HuH-7.5 (cell line): ENCODE data around the gene ZNHIT1.
A peak's percentile ranks its signal among the peaks of the same experiment; 100 is the strongest.
"Not testable (repeated sequence)": the region's sequence is repeated elsewhere in the genome, so short reads cannot be mapped to it uniquely, and the experiment has no call there.

Experiments
- DNase-seq: peaks from one replicate; pipeline ENCODE4 v3.0.0; 2011; ENCODE audit warnings: low spot score

ZNHIT1 gene

GRCh38 chr7:101186844-101187428 lies 31.0 kb upstream of the ZNHIT1 start:
- no peak for DNase-seq

GRCh38 chr7:101189109-101189508 lies 28.9 kb upstream of the ZNHIT1 start:
- DNase-seq, result no peak

GRCh38 chr7:101195884-101196283 lies 22.1 kb upstream of the ZNHIT1 start:
- no peak for DNase-seq

GRCh38 chr7:101197991-101198390 lies 20.0 kb upstream of the ZNHIT1 start:
- no peak for DNase-seq

- no peak for DNase-seq
Observed at GRCh38 chr7:101198476-101198875, 19.5 kb upstream of the ZNHIT1 start.

- not testable (repeated sequence) for DNase-seq
Observed at GRCh38 chr7:101199522-101199921, 18.4 kb upstream of the ZNHIT1 start.

- DNase-seq, result peak; percentile 62
Observed at GRCh38 chr7:101200504-101200861, 17.5 kb upstream of the ZNHIT1 start.

GRCh38 chr7:101200862-101201599 lies 16.9 kb upstream of the ZNHIT1 start, which contains the start of gene MOGAT3:
Gene MOGAT3, minus strand, starts transcription at chr7:101201036. Its CDS starts 182 bp downstream, at chr7:101200854.
- DNase-seq, result peak; percentile 96

GRCh38 chr7:101201695-101202602 lies 16.0 kb upstream of the ZNHIT1 start:
- peak; percentile 61 for DNase-seq

- no peak for DNase-seq
Observed at GRCh38 chr7:101202603-101202918, 15.4 kb upstream of the ZNHIT1 start.

GRCh38 chr7:101203740-101204738 lies 13.9 kb upstream of the ZNHIT1 start:
- not testable (repeated sequence) for DNase-seq

GRCh38 chr7:101205901-101206664 lies 11.9 kb upstream of the ZNHIT1 start:
- DNase-seq, result no peak

GRCh38 chr7:101206665-101207042 lies 11.3 kb upstream of the ZNHIT1 start:
- no peak for DNase-seq

GRCh38 chr7:101207459-101207858 lies 10.5 kb upstream of the ZNHIT1 start:
- no peak for DNase-seq

- DNase-seq, result no peak
Observed at GRCh38 chr7:101208794-101209193, 9.2 kb upstream of the ZNHIT1 start.

- DNase-seq, result no peak
Observed at GRCh38 chr7:101210143-101210542, 7.8 kb upstream of the ZNHIT1 start.

GRCh38 chr7:101211501-101211900 lies 6.5 kb upstream of the ZNHIT1 start:
- DNase-seq, result no peak

GRCh38 chr7:101212014-101212413 lies 6.0 kb upstream of the ZNHIT1 start:
- no peak for DNase-seq

GRCh38 chr7:101216001-101216859 lies 1.7 kb upstream of the ZNHIT1 start:
- DNase-seq, result no peak

GRCh38 chr7:101216860-101217387 lies 1.0 kb upstream of the ZNHIT1 start:
- no peak for DNase-seq
